Rectal smooth muscle tissue (tissue), 1 donor: ENCODE measurements around the gene MFRP.

Experiments used
- H3K27ac ChIP-seq: one replicate; pipeline ENCODE4 v1.7.0; 2013; ENCODE audit warnings: low read depth, low read length, inconsistent platforms
- H3K27me3 ChIP-seq: one replicate; pipeline ENCODE4 v1.7.0; 2013; ENCODE audit warnings: low read length; ENCODE audit not compliant: control insufficient read depth, insufficient read depth
- H3K36me3 ChIP-seq: one replicate; pipeline ENCODE4 v1.7.0; 2013; ENCODE audit warnings: low read length; ENCODE audit not compliant: control insufficient read depth, insufficient read depth
- H3K4me1 ChIP-seq: one replicate; pipeline ENCODE4 v1.7.0; 2013; ENCODE audit warnings: low read length; ENCODE audit not compliant: control insufficient read depth, insufficient read depth
- H3K4me3 ChIP-seq: one replicate; pipeline ENCODE4 v1.7.0; 2013; ENCODE audit warnings: low read length
- H3K9ac ChIP-seq: one replicate; pipeline ENCODE4 v1.7.0; 2013; ENCODE audit warnings: low read length

The MFRP gene

GRCh38 chr11:119293461-119293860 is 53.0 kb downstream of the MFRP start:
- peaks cover 7% of the 10 kb centered on the region for H3K4me1 ChIP-seq
- no peak overlapping the region for H3K27ac ChIP-seq
- H3K9ac ChIP-seq, result no peak overlapping the region
- H3K36me3 ChIP-seq, result peaks cover 6% of the 10 kb centered on the region
- H3K4me3 ChIP-seq, result no peak overlapping the region
- no peaks in the 10 kb centered on the region for H3K27me3 ChIP-seq

GRCh38 chr11:119290894-119291497 is 55.5 kb downstream of the MFRP start:
- H3K27ac ChIP-seq, result no peak overlapping the region
- H3K36me3 ChIP-seq, result peaks cover 3% of the 10 kb centered on the region
- peaks cover 3% of the 10 kb centered on the region for H3K4me1 ChIP-seq
- H3K27me3 ChIP-seq, result no peaks in the 10 kb centered on the region
- H3K4me3 ChIP-seq, result no peak overlapping the region
- H3K9ac ChIP-seq, result no peak overlapping the region
